HepG2 (cell line): ENCODE results near the gene MAD2L2. TPM values are rescaled to one million over a fixed set of nuclear protein-coding genes. Genes with fewer than 3 reads are reported as not detected.

ENCODE experiments used
- ATAC-seq: fragments of 200-7000 bp; cut with Tn5 transposase; 3 replicates; pipeline ENCODE4 v1.9.1; 2020; ENCODE audit warnings: mild to moderate bottlenecking, moderate library complexity
- BruUV-seq: library from RNA; stranded (reverse); fragments of 400-500 nt; replicated peaks from 2 replicates; lab custom pipeline; 2021; lab: Mats Ljungman, UMichigan
- CTCF ChIA-PET: fragments of 300-600 bp; formaldehyde crosslinking; extraction: SDS; loops from one replicate; lab custom pipeline; 2021; ENCODE audit warnings: low total read pairs, inconsistent platforms, low intra/inter-chr PET ratio; lab: Yijun Ruan, JAX
- POLR2A ChIA-PET: fragments of 350-600 bp; sonication (Branson Sonifier 250); formaldehyde crosslinking; loops from one replicate; lab custom pipeline; 2020; ENCODE audit warnings: antibody characterized with exemption, inconsistent platforms; lab: Yijun Ruan, JAX
- DNase-seq: peaks from one replicate; pipeline ENCODE4 v3.0.0-alpha.2; 2015; ENCODE audit warnings: low spot score
- FAIRE-seq: peaks from 3 replicates; lab custom pipeline; 2011; peaks lifted over from hg19 to GRCh38; lab: Jason Lieb, UNC
- H2AFZ ChIP-seq: one replicate; pipeline ENCODE4 v1.6.1; 2011; ENCODE audit warnings: low read length, inconsistent platforms
- H3K27ac ChIP-seq: fragments of 300-600 bp; 3 replicates; pipeline ENCODE4 v1.8.0; 2011; ENCODE audit warnings: mixed run types, mild to moderate bottlenecking, mixed read lengths, low read length, inconsistent platforms; ENCODE audit not compliant: insufficient read depth; ENCODE audit errors: extremely low read length
- H3K27me3 ChIP-seq, 2 experiments: fragments of 200-600 bp in 1 of 2; 2 replicates in 1 of 2; 3 replicates in 1 of 2; pipeline versions ENCODE4 v1.6.0 to v1.8.0; 2011; ENCODE audit warnings: low read length in 2 of 2, mild to moderate bottlenecking in 2 of 2, moderate library complexity in 2 of 2, inconsistent platforms in 1 of 2; ENCODE audit not compliant: insufficient read depth in 2 of 2, control insufficient read depth in 1 of 2
- H3K36me3 ChIP-seq, 2 experiments: fragments of 200-600 bp in 1 of 2; replicated peaks in 1 of 2; 2 replicates in 1 of 2; 3 replicates in 1 of 2; pipeline versions ENCODE4 v1.5.1 to v1.8.0; 2011; ENCODE audit warnings: low read length in 2 of 2, inconsistent platforms in 1 of 2; ENCODE audit not compliant: insufficient read depth in 2 of 2, control insufficient read depth in 1 of 2
- H3K4me1 ChIP-seq: 2 replicates; pipeline ENCODE4 v1.5.1; 2012; ENCODE audit warnings: low read length, inconsistent platforms; ENCODE audit not compliant: insufficient read depth
- H3K4me2 ChIP-seq: 2 replicates; pipeline ENCODE4 v1.6.0; 2011; ENCODE audit warnings: low read depth, low read length, inconsistent platforms
- H3K4me3 ChIP-seq, 3 experiments: fragments of 200-600 bp in 1 of 3; sonication (generic), shearing (Covaris generic) in 1 of 3; replicated peaks in 1 of 3; 2 replicates each; pipeline ENCODE4 v1.5.1; 2011 to 2016; ENCODE audit warnings: low read length in 3 of 3, inconsistent platforms in 2 of 3, low read depth in 2 of 3, mild to moderate bottlenecking in 2 of 3, control low read depth in 1 of 3, mixed read lengths in 1 of 3; ENCODE audit not compliant: insufficient read depth in 1 of 3
- H3K79me2 ChIP-seq: one replicate; pipeline ENCODE4 v1.6.1; 2011; ENCODE audit warnings: low read length, inconsistent platforms; ENCODE audit not compliant: insufficient read depth
- H3K9ac ChIP-seq: 2 replicates; pipeline ENCODE4 v1.6.0; 2011; ENCODE audit warnings: mild to moderate bottlenecking, low read depth, low read length, inconsistent platforms; ENCODE audit not compliant: insufficient read depth
- H3K9me3 ChIP-seq: 2 replicates; pipeline ENCODE4 v1.5.1; 2012; ENCODE audit warnings: mild to moderate bottlenecking, low read length
- H4K20me1 ChIP-seq: 2 replicates; pipeline ENCODE4 v1.6.0; 2011; ENCODE audit warnings: inconsistent platforms, mild to moderate bottlenecking, low read length, moderate library complexity; ENCODE audit not compliant: insufficient read depth
- FOXA1 ChIP-seq, 2 experiments: fragments of 450-650 bp in 1 of 2; sonication (generic) in 1 of 2; formaldehyde crosslinking in 1 of 2; IDR thresholded peaks; 2 replicates each; pipeline versions ENCODE4 v1.4.0 to v1.6.1; 2016 to 2020; ENCODE audit warnings: missing genetic modification reagents in 1 of 2
- MNT ChIP-seq: fragments of 450-650 bp; IDR thresholded peaks from 2 replicates; pipeline ENCODE4 v1.6.1; 2016
- NFKBIZ ChIP-seq: IDR thresholded peaks from 2 replicates; pipeline ENCODE4 v1.6.1; 2018; ENCODE audit warnings: missing genetic modification reagents, missing compliant biosample characterization
- PHB2 ChIP-seq: fragments of 450-650 bp; IDR thresholded peaks from 2 replicates; pipeline ENCODE4 v1.6.1; 2018; ENCODE audit not compliant: partially characterized antibody
- TRIM22 ChIP-seq: fragments of 450-650 bp; IDR thresholded peaks from 2 replicates; pipeline ENCODE4 v1.6.1; 2017
- ZNF282 ChIP-seq: fragments of 450-650 bp; IDR thresholded peaks from 2 replicates; pipeline ENCODE4 v1.6.1; 2018; ENCODE audit not compliant: partially characterized antibody
- ZNF615 ChIP-seq: sonication (generic); formaldehyde crosslinking; IDR thresholded peaks from 2 replicates; pipeline ENCODE4 v1.5.0; 2020; ENCODE audit warnings: mild to moderate bottlenecking, missing genetic modification reagents, borderline replicate concordance
- WGBS: methylation state at CpG from one replicate; pipeline ENCODE4 v1.1.6; 2017; ENCODE audit warnings: low lambda C conversion rate; 5-methylcytosine and 5-hydroxymethylcytosine counted together
- in situ Hi-C: cut with HindIII; loops from 2 replicates; pipeline ENCODE4 v1.10.0; 2017; ENCODE audit warnings: low pct_unique_long_range_greater_than_20kb; ENCODE audit not compliant: extremely low pct_ligation_motif_present
- intact Hi-C: fragments of 100-400 bp; cut with micrococcal nuclease; formaldehyde crosslinking; loops from one replicate; pipeline ENCODE4 v1.10.0; 2022; ENCODE audit not compliant: unreplicated experiment
- polyA plus RNA-seq, 8 experiments: library from polyadenylated mRNA; depleted of rRNA in 3 of 8; stranded (reverse) in 7 of 8; unstranded in 1 of 8; fragments of >200 nt; fragmentation: Illumina TruSeq in 4 of 8; extraction: Trizol in 4 of 8; gene quantifications; 2 replicates each; pipeline versions ENCODE4 v1.2.1 to v1.2.3, GENCODE V29; 2011 to 2016; ENCODE audit warnings: low read depth in 4 of 8, missing spikeins in 1 of 8, mixed read lengths in 1 of 8; ENCODE audit not compliant: insufficient read depth in 1 of 8
- total RNA-seq, 5 experiments: library from RNA; depleted of rRNA; stranded (reverse); fragments of >200 nt; fragmentation: Illumina TruSeq; extraction: Trizol; gene quantifications; 2 replicates each; pipeline ENCODE4 v1.2.3, GENCODE V29; 2016; ENCODE audit warnings: low read depth in 1 of 5

Gene MAD2L2
- total and polyA plus RNA-seq, 2 of the 13 experiments (the other 11 are each of a cell fraction or from before 2014, with no cell fraction given) = 51.8 to 53.8 TPM

- POLR2A ChIA-PET = no interaction called here
- WGBS = 44% methylated on average over 15 of the region's 15 CpGs
- H3K4me3 ChIP-seq = no peak overlapping the region
- H3K4me1 ChIP-seq = peaks cover under 1% of the 10 kb centered on the region
- CTCF ChIA-PET = no interaction called here
- no peaks in the 10 kb centered on the region for H4K20me1 ChIP-seq
- H3K9me3 ChIP-seq = no peaks in the 10 kb centered on the region
- H3K27ac ChIP-seq = no peak overlapping the region
- no TSS peak for BruUV-seq
- H3K4me2 ChIP-seq = no peak overlapping the region
- FAIRE-seq = no peak
- TF ChIP-seq ZNF282 = peak; percentile 20
- TF ChIP-seq NFKBIZ (CRISPR knock-in tag) = no peak
- 0 out of 2 replicates have a peak, but pooled peaks have one; percentile 19 for TF ChIP-seq FOXA1 (IDR thresholded peaks at IDR 0.05)
- no peak for TF ChIP-seq FOXA1 (CRISPR knock-in tag; IDR thresholded peaks at IDR 0.05)
- peak; percentile 73; the same call in 1 of the 2 replicates for TF ChIP-seq TRIM22
- peak; percentile 24 for TF ChIP-seq PHB2
- TF ChIP-seq ZNF615 = no peak
- TF ChIP-seq MNT = peak; percentile 89
- in situ Hi-C loops = no loop called here
- H3K36me3 ChIP-seq = no peaks in the 10 kb centered on the region
- no peak for DNase-seq
- H3K79me2 ChIP-seq = no peaks in the 10 kb centered on the region
- no peak for ATAC-seq
- H3K27me3 ChIP-seq = peaks cover 18 to 76% of the 10 kb centered on the region in 2 experiments
- intact Hi-C loops = no loop called here
- H2AFZ ChIP-seq = no peak overlapping the region
- no peak overlapping the region for H3K9ac ChIP-seq
Measured at GRCh38 chr1:11701981-11702803, 21.2 kb upstream of the MAD2L2 start.
